SW 1271 (cell line): ENCODE results near the gene RTL9.
A peak's percentile ranks its signal among the peaks of the same experiment; 100 is the strongest.
"Not testable (repeated sequence)": the region's sequence is repeated elsewhere in the genome, so short reads cannot be mapped to it uniquely, and the experiment has no call there.

ENCODE experiments used
- DNase-seq, 2 experiments: peaks; one replicate each; lab custom pipeline; 2025; lab: John Stamatoyannopoulos, UW

Gene RTL9

DNA sequence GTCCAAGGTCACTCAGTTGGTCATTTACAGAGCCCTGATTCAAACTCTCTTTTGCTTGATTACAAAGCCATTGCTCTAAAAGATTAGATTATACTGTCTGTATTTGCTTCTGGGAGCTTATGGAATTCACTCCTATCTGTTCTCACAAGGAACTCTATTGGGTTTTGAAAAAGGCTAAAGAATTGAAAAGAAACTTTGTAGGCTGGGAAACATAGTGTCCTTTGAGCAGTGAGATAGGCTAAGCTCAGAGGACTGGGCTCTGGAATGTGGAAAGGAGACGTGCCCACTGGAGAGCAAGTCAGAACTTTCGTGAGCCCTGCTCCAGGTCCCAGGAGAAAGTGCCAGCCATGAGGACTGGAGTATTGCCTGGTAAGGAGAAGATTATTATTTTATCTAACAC, at the start of gene RTL9:
RTL9 (plus strand) TSS at position 301 of the 400 bp plus-strand sequence. CDS start 91,770 bp downstream, outside the sequence.
- no peak for DNase-seq

- DNase-seq, result no peak
Measured at GRCh38 chrX:110310000-110310790, 48.5 kb upstream of the RTL9 start.

- DNase-seq, result no peak
Measured at GRCh38 chrX:110310896-110311295, 47.8 kb upstream of the RTL9 start.

- DNase-seq, result no peak
Measured at GRCh38 chrX:110311437-110312230, 47.0 kb upstream of the RTL9 start.

- no peak for DNase-seq
Measured at GRCh38 chrX:110315551-110315950, 43.1 kb upstream of the RTL9 start.

DNA sequence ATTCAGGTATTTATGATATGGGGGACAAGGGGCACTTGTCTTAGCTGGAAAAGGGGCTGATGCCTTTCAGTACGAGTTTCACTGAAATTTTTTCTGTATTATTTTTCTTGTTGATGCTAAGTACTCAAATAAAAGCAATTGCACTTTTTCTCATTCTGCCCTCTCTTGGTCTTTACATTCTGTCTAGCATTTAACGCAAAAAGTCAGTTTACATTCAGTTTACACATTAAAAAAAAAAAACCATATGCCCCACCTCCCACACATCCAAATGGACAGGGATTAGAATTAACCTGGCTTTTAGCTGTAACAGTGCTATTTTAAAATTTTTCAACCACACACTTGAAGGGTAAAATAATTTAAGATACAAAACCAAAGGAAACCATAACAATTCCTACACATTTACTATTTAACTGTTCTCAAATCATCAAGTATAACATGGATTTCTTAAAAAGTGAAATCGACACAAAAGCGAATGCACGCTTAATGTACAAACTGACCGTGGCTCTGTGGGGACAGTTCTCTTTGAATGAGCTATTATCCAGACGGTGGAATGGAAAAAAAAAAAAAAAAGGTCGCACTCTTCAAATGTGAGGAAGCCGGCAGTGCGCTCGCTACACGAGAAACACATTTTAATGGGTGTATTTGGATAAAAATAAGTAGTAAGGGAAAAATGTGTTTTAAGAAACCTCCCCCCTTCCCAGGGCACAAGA, 42.1 kb upstream of the RTL9 start:
- no peak for DNase-seq

DNA sequence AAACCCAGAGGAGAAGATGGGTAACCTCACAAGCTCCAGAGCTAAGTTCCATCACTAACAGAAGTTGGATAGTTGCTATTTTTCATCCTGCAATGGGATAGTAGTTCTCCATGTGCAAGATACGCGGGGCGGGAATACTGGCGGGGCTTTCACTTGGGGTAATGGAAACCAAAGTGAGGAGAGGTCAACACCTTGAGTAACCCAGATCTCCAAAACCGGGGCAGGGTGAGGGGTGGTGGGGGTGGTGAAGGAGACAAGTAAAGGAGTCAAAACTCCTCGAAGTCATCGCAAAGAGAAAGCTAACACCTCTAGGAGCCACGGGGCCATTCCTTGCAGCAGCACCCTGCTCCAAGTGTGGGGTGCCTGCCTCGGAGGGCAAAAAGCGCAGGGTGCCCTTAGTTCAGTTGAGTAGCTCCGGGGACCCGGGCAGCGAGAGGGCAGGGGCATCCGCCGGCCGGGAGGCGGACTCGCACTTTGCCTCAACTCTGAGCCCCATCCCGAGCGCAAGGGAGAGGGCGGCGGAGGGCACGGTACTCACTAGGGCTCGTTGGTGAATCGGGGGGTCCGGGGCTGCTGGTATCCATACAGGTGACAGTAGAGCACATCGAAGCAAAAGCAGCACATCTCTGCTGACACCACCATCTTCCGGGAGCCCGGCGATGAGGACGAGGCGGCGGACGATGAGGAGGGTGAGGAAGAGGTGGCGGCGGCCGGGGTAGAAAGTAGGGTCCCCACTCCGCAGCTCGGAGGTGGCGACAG, 41.4 kb upstream of the RTL9 start:
- DNase-seq, result no peak

GRCh38 chrX:110317820-110318663, 40.6 kb upstream of the RTL9 start, which contains the start of gene AMMECR1:
AMMECR1 (minus strand) TSS chrX:110318085; CDS start chrX:110318071, 14 bp downstream.
- DNase-seq, result peak; percentile 37 to 41

GRCh38 chrX:110318664-110318968, 40.0 kb upstream of the RTL9 start:
- no peak for DNase-seq

DNA sequence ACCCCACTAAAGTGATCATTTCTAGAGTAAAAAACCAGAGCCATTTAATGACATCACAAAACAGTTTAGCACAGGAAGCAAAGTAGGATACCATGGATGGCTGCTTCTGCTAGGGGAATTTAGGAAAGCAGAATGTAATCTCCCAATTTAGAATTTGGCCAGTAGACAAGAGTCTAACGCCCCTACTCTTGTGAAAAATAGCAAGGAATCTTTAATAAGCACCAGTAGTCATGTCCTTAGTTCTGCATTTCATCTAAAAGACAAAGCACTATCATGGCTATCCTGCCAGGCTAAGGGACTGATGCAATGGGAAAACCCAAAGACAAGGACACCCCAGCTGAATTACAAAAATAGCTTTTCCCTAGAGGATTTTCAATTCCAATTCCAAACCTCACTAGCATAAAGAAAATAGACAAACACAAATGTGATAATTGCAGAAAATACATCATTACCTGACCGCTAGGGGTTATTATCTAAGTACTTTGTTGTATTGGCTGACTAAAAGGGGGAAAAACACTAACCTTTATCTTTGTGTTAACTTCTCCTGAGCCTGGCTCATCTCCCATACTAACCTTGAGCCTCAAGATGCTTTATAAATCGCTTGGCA, 38.2 kb upstream of the RTL9 start:
- no peak for DNase-seq

GRCh38 chrX:110321081-110321480, 37.6 kb upstream of the RTL9 start:
- no peak for DNase-seq

DNA sequence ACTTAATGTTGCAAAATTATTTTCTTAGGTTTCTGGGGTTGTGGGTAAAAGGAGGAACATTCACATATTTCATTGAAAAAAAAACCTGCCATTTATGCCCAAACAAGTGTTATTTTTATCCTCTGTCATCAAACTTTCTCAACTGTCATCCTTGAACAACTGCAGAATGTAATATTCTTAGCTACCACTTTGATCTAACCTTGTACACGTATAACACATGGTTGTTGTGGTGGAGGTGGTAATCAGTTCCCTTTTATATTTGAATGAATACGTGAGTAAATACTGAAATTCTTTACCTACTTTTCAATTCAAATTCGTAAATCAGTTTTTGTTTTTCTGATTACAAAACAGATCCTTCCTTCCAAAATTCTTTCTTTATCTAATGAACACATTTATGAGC, 37.0 kb upstream of the RTL9 start:
- DNase-seq, result no peak

- no peak for DNase-seq
Measured at GRCh38 chrX:110322603-110323002, 36.0 kb upstream of the RTL9 start.

DNA sequence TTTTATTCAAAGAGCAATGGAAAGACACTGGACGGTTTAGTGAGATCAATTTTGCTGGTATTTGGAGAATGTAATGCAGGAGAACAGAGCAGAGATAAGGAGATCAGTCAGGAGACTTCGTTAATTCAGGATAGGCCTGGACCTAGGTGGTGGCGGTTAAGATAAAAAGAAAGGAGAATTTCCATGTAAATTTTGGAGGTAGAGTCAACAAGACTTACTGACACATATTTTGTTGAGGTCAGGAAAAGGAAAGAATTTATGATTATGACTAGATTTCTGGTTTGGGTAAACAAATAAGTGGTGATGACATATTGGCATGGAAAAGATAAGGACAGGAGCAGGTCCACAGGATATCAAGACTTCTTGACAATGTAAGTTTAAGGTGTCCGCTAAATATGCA, 31.9 kb upstream of the RTL9 start:
- DNase-seq, result no peak

- DNase-seq, result no peak
Measured at GRCh38 chrX:110327336-110327735, 31.3 kb upstream of the RTL9 start.

GRCh38 chrX:110328613-110329012, 30.0 kb upstream of the RTL9 start:
- DNase-seq, result not testable (repeated sequence)

- DNase-seq, result no peak
Measured at GRCh38 chrX:110331444-110332030, 27.1 kb upstream of the RTL9 start.

DNA sequence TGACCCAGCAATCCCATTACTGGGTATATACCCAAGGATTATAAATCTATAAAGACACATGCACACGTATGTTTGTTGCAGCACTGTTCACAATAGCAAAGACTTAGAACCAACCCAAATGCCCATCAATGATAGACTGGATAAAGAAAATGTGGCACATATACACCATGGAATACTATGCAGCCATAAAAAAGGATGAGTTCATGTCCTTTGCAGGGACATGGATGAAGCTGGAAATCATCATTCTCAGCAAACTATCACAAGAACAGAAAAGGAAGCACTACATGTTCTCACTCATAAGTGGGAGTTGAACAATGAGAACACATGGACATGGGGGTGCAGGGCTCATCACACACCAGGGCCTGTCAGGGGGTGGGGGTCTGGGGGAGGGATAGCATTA, 25.2 kb upstream of the RTL9 start:
- not testable (repeated sequence) for DNase-seq

GRCh38 chrX:110338935-110339334, 19.7 kb upstream of the RTL9 start:
- no peak for DNase-seq
